ENCODE measurements around the gene ABCA7. TPM values are rescaled to one million over a fixed set of nuclear protein-coding genes. Genes with fewer than 3 reads are reported as not detected.

ABCA7 gene
- polyA plus RNA-seq, 6 donors from 2014 or later = 9.4 to 22.5 (median 11.1) TPM

DNA sequence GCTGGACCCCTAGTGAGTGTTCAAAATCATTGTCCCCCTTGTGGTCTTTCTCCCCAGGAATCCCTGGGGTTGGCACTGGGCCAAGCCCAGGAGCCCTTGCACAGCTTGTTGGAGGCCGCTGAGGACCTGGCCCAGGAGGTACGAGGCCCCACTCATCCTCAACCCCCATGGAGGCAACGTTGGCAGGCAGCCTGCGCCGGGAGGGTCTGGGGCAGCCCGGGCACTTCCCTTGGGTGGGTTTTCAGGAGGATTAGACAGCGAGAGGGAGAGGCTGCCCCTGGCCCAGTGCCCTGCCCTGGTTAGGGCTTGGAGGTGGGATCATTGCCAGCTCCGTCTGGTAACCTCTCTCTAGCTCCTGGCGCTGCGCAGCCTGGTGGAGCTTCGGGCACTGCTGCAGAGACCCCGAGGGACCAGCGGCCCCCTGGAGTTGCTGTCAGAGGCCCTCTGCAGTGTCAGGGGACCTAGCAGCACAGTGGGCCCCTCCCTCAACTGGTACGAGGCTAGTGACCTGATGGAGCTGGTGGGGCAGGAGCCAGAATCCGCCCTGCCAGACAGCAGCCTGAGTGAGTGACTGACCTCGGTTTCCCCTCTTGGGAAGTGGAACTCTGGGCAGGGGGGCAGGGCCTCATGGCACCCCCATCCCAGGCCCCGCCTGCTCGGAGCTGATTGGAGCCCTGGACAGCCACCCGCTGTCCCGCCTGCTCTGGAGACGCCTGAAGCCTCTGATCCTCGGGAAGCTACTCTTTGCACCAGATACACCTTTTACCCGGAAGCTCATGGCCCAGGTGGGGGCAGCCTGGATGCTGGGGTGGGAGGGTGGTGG is 3.0 kb downstream of the ABCA7 start:
- no peaks in the 10 kb centered on the region for H3K27me3 Mint-ChIP-seq
- H3K27ac Mint-ChIP-seq = no peak overlapping the region
- ATAC-seq (ENCODE audit: low read depth in 2 of 2) = no peak

DNA sequence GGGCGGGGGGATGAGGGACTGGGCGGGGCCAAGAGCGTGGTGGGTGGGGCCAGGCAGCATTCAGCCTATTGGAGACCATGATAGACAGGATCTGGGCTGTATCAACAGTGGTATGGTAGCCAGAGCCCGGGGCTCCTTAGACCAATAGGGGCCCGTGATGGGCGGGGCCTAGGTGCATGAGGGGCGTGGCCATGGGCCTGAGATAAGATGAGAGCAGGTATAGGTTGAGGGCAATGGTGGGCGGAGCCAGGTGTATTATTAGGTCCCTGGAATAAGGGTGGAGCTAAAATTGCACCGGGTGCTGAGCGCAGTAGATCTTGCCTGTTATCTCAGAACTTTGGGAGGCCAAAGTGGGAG is 5.3 kb downstream of the ABCA7 start:
- no peaks in the 10 kb centered on the region for H3K36me3 Mint-ChIP-seq
- peak; percentile 27 to 51 for ATAC-seq (ENCODE audit: low read depth in 2 of 2)
- H3K4me1 Mint-ChIP-seq = peaks cover 3 to 22% (median 18%) of the 10 kb centered on the region in 3 donors
- H3K9me3 Mint-ChIP-seq = no peaks in the 10 kb centered on the region
- H3K27ac Mint-ChIP-seq = no peak overlapping the region
- peak overlapping the region in 2 of 8 donors; percentile 11 to 22 for H3K4me3 Mint-ChIP-seq
- no peaks in the 10 kb centered on the region for H3K27me3 Mint-ChIP-seq
- DNase-seq = peak; percentile 44

More for the DNA sequence above, 3.0 kb downstream of the ABCA7 start:
- Mint-ChIP-seq H3K36me3 (peaks cover 0 to 2% of the 10 kb centered on the region in 2 donors), H3K4me1 (peaks cover 20 to 45% (median 38%) of the 10 kb centered on the region in 3 donors), H3K4me3 (peak overlapping the region in 4 of 8 donors; percentile 23 to 93 (median 48)), H3K9me3 (peaks cover 0 to 2% (median 0%) of the 10 kb centered on the region in 7 donors)
- no peak for DNase-seq

DNA sequence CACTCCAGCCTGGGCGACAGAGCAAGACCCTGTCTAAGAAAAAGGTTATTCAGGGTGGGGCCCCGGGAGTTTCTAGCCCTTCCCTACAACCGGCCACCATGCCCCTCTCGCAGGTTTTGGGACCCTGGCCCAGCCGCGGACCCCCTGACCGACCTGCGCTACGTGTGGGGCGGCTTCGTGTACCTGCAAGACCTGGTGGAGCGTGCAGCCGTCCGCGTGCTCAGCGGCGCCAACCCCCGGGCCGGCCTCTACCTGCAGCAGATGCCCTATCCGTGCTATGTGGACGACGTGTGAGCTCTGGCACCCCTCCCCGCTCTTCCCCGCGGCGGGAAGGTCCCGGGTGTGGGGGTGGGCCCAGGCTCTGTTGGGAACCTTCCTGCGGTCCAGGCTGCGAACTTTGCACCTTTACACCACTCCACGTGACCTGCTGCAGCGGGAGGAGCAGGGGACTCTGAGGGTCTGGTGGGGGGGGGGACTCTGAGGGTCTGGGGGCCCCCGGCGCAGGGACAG is 6.3 kb downstream of the ABCA7 start:
- Mint-ChIP-seq H3K9me3 (no peaks in the 10 kb centered on the region), H3K27ac (no peak overlapping the region), H3K36me3 (no peaks in the 10 kb centered on the region), H3K4me3 (no peak overlapping the region), H3K4me1 (peaks cover 3 to 12% (median 9%) of the 10 kb centered on the region in 3 donors), H3K27me3 (no peaks in the 10 kb centered on the region)
- ATAC-seq (ENCODE audit: low read depth in 2 of 2) (no peak), DNase-seq (no peak)

DNA sequence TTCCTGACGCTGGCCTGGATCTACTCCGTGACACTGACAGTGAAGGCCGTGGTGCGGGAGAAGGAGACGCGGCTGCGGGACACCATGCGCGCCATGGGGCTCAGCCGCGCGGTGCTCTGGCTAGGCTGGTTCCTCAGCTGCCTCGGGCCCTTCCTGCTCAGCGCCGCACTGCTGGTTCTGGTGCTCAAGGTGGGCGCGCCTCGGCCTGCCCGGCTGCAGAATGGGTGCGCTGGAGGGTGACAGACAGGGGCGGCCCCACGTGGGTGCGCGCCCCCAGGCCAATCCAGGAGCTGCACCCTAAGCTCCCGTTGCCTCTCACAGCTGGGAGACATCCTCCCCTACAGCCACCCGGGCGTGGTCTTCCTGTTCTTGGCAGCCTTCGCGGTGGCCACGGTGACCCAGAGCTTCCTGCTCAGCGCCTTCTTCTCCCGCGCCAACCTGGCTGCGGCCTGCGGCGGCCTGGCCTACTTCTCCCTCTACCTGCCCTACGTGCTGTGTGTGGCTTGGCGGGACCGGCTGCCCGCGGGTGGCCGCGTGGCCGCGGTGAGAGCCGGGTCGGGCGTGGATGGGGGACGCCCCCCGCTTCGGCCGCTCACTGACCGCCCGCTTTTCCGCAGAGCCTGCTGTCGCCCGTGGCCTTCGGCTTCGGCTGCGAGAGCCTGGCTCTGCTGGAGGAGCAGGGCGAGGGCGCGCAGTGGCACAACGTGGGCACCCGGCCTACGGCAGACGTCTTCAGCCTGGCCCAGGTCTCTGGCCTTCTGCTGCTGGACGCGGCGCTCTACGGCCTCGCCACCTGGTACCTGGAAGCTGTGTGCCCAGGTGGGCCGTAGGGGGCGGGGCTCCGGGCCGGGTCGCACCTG is 7.2 kb downstream of the ABCA7 start:
- no peaks in the 10 kb centered on the region for H3K27me3 Mint-ChIP-seq
- no peak overlapping the region for H3K4me3 Mint-ChIP-seq
- DNase-seq (no peak), ATAC-seq (ENCODE audit: low read depth in 2 of 2) (no peak)
- peaks cover 4 to 8% (median 6%) of the 10 kb centered on the region in 3 donors for H3K4me1 Mint-ChIP-seq
- H3K27ac Mint-ChIP-seq = peak overlapping the region in 1 of 6 donors; percentile 64
- peaks cover 0 to 5% of the 10 kb centered on the region in 2 donors for H3K36me3 Mint-ChIP-seq
- no peaks in the 10 kb centered on the region for H3K9me3 Mint-ChIP-seq

DNA sequence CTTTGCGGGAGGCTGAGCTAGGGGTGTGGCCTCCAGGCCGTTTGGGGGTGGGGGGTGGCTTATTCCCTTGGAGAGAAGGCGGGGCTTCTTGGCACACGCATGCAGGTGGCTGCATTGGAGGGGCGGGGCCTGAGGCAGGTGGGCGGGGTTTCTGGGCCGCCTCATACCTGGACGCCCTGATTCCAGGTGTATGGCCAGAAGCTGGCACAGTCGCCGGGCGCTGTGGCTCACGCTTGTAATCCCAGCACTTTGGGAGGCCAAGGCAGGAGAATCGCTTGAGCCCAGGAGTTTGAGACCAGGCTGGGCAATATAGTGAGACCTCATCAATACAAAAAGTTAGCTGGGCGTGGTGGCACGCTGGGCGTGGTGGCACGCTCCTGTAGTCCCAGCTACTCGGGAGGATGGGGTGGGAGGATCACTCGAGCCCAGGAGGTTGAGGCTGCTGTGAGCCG is 7.8 kb downstream of the ABCA7 start:
- peaks cover 0 to 5% of the 10 kb centered on the region in 2 donors for H3K36me3 Mint-ChIP-seq

DNA sequence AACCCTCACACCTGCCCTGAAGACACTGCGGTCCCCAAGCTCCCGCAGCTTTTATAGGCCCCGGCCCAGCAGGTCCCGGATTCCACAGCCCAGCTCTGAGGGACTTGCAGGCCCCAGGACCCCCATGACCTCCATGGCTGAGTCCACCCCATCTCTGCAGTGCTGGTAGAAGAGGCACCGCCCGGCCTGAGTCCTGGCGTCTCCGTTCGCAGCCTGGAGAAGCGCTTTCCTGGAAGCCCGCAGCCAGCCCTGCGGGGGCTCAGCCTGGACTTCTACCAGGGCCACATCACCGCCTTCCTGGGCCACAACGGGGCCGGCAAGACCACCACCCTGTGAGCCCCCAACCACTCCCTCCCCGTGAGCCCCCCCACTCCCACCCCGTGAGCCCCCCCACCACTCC is 9.2 kb downstream of the ABCA7 start:
- no peak for DNase-seq
- peaks cover 0 to 9% (median 3%) of the 10 kb centered on the region in 3 donors for H3K4me1 Mint-ChIP-seq
- no peaks in the 10 kb centered on the region for H3K27me3 Mint-ChIP-seq
- no peak for ATAC-seq (ENCODE audit: low read depth in 2 of 2)
- peaks cover 0 to 7% (median 0%) of the 10 kb centered on the region in 7 donors for H3K9me3 Mint-ChIP-seq
- H3K27ac Mint-ChIP-seq = no peak overlapping the region
- peaks cover 0 to 5% of the 10 kb centered on the region in 2 donors for H3K36me3 Mint-ChIP-seq
- H3K4me3 Mint-ChIP-seq = no peak overlapping the region

More for the DNA sequence above, 7.8 kb downstream of the ABCA7 start:
- peaks cover 0 to under 1% (median 0%) of the 10 kb centered on the region in 7 donors for H3K9me3 Mint-ChIP-seq
- DNase-seq (no peak), ATAC-seq (ENCODE audit: low read depth in 2 of 2) (no peak)
- H3K27me3 Mint-ChIP-seq = no peaks in the 10 kb centered on the region
- H3K27ac Mint-ChIP-seq = peak overlapping the region in 1 of 6 donors; percentile 64
- peaks cover 2 to 8% (median 5%) of the 10 kb centered on the region in 3 donors for H3K4me1 Mint-ChIP-seq
- no peak overlapping the region for H3K4me3 Mint-ChIP-seq

DNA sequence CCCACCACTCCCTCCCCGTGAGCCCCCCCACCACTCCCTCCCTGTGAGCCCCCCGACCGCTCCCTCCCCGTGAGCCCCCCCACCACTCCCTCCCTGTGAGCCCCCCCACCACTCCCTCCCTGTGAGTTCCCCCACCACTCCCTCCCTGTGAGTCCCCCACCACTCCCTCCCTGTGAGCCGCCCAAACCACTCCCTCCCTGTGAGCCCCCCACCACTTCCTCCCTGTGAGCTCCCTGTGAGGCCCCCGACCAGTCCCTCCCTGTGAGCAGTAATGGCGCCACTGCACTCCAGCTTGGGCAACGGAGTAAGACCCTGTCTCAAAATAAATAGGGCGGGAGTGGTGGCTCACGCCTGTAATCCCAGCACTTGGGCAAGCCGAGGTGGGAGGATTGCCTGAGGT is 9.9 kb downstream of the ABCA7 start:
- Mint-ChIP-seq H3K27me3 (no peaks in the 10 kb centered on the region), H3K4me1 (peaks cover 0 to 9% (median 3%) of the 10 kb centered on the region in 3 donors), H3K4me3 (no peak overlapping the region), H3K27ac (no peak overlapping the region), H3K36me3 (peaks cover 0 to 5% of the 10 kb centered on the region in 2 donors), H3K9me3 (peaks cover 0 to 11% (median 0%) of the 10 kb centered on the region in 7 donors)
- no peak for ATAC-seq (ENCODE audit: low read depth in 2 of 2)
- DNase-seq = no peak

DNA sequence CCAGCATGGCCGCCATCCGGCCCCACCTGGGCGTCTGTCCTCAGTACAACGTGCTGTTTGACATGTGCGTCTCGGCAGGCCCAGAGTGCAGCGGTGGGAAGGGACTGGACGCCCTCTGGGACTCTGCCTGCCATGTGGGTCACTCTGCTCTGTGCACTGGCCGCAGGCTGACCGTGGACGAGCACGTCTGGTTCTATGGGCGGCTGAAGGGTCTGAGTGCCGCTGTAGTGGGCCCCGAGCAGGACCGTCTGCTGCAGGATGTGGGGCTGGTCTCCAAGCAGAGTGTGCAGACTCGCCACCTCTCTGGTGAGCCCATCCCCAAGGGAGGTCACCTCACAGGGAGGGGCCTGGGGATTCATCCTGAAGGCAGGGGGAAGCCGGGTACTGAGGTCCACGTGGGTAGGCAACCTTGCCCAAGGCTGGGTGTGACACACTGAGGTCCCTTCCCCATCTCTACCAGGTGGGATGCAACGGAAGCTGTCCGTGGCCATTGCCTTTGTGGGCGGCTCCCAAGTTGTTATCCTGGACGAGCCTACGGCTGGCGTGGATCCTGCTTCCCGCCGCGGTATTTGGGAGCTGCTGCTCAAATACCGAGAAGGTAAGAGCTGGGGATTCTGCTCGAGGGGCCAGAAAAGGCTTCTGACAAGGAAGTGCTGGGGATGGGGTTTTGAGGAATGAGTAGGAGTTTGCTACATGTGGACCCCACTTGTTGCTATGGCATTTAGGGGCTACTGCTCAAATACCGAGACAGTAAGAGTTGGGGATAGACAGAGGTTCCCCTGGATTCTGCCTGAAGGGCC is 11.3 kb downstream of the ABCA7 start:
- no peak for DNase-seq
- H3K36me3 Mint-ChIP-seq = peaks cover 1 to 14% of the 10 kb centered on the region in 2 donors
- ATAC-seq (ENCODE audit: low read depth in 2 of 2) = no peak
- no peak overlapping the region for H3K27ac Mint-ChIP-seq
- H3K27me3 Mint-ChIP-seq = no peaks in the 10 kb centered on the region
- peak overlapping the region in 1 of 8 donors; percentile 29 for H3K4me3 Mint-ChIP-seq
- H3K4me1 Mint-ChIP-seq = peaks cover 0 to 9% (median 3%) of the 10 kb centered on the region in 3 donors
- H3K9me3 Mint-ChIP-seq = peaks cover 0 to 20% (median 1%) of the 10 kb centered on the region in 7 donors

DNA sequence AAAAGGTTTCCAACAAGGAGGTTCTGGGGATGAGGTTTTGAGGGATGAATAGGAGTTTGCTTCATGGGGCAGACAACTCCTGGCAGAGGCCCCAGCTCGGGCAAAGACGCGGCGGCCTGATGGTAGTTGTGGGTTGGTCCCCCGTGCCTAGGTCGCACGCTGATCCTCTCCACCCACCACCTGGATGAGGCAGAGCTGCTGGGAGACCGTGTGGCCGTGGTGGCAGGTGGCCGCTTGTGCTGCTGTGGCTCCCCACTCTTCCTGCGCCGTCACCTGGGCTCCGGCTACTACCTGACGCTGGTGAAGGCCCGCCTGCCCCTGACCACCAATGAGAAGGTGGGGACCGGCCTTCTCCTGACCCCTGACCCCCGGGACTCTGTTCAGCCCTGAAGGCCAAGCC is 11.9 kb downstream of the ABCA7 start:
- Mint-ChIP-seq H3K36me3 (peaks cover 7 to 20% of the 10 kb centered on the region in 2 donors), H3K9me3 (peaks cover 5 to 26% (median 7%) of the 10 kb centered on the region in 7 donors), H3K27ac (no peak overlapping the region), H3K4me1 (peaks cover 0 to 15% (median 5%) of the 10 kb centered on the region in 3 donors), H3K27me3 (no peaks in the 10 kb centered on the region), H3K4me3 (no peak overlapping the region)
- no peak for ATAC-seq (ENCODE audit: low read depth in 2 of 2)
- DNase-seq = no peak

DNA sequence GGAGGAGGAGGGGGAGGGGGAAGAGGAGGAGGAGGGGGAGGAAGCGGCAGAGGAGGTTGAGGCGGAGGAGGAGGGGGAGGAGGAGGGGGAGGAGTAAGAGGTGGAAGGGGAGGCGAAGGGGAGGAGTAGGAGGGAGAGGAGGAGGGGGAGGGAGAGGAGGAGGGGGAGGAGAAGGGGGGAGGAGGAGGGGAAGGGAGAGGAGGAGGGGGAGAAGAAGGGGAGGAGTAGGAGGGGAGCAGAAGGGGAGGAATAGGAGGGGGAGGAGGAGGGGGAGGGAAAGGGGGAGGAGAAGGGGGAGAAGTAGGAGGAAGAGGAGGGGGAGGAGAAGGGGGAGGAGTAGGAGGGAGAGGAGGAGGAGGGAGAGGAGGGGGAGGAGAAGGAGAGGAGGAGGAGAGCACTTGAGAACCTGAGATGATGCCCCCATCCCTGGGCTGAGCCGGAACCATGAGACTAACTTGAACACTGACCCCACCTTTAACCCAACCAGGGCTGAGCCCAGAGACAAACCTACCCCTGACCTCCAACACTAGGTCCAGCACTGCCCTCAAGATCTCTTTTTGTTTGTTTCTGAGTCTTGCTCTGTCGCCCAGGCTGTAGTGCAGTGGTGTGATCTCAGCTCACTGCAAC is 12.6 kb downstream of the ABCA7 start:
- ATAC-seq (ENCODE audit: low read depth in 2 of 2) (no peak), DNase-seq (no peak)
- no peak overlapping the region for H3K4me3 Mint-ChIP-seq
- no peaks in the 10 kb centered on the region for H3K27me3 Mint-ChIP-seq
- H3K36me3 Mint-ChIP-seq = peaks cover 12 to 27% of the 10 kb centered on the region in 2 donors
- H3K9me3 Mint-ChIP-seq = peaks cover 8 to 33% (median 14%) of the 10 kb centered on the region in 7 donors
- peak overlapping the region in 2 of 6 donors; percentile 25 to 66 for H3K27ac Mint-ChIP-seq
- H3K4me1 Mint-ChIP-seq = peaks cover 3 to 19% (median 6%) of the 10 kb centered on the region in 3 donors

DNA sequence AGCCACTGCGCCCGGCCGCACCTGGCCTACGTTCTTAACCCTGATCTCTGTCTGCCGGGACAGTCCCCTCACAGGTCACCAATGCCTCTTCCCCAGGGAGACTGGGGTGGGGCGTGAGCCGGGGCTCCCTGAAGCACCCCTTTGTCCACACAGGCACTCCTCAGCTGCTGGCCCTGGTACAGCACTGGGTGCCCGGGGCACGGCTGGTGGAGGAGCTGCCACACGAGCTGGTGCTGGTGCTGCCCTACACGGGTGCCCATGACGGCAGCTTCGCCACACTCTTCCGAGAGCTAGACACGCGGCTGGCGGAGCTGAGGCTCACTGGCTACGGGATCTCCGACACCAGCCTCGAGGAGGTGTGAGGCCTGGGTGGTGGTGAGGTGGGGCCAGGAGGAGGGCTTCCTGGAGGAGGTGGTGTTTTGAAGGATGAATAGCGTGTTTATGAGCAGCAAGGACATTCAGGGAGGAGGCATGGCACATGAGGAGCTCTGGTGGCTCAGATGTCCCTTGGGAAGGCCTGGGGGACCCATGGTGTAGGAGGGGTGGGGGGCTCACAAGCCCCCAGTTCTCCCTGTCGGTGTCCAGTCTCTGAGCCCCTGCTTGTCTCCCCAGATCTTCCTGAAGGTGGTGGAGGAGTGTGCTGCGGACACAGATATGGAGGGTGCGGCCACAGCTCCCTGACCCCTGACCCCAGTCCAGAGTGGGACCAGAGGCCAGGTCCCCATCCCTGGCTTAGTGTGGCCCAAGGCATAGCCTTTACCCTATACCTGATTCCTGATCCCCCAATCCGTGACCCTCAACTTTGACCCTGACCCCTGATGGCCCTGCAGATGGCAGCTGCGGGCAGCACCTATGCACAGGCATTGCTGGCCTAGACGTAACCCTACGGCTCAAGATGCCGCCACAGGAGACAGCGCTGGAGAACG is 13.5 kb downstream of the ABCA7 start:
- ATAC-seq (ENCODE audit: low read depth in 2 of 2) = no peak
- peaks cover 9 to 27% (median 10%) of the 10 kb centered on the region in 3 donors for H3K4me1 Mint-ChIP-seq
- no peak for DNase-seq
- peak overlapping the region in 1 of 8 donors; percentile 29 for H3K4me3 Mint-ChIP-seq
- peak overlapping the region in 1 of 6 donors; percentile 65 for H3K27ac Mint-ChIP-seq
- peaks cover 10 to 42% (median 23%) of the 10 kb centered on the region in 7 donors for H3K9me3 Mint-ChIP-seq
- H3K36me3 Mint-ChIP-seq = peaks cover 22 to 37% of the 10 kb centered on the region in 2 donors
- no peaks in the 10 kb centered on the region for H3K27me3 Mint-ChIP-seq
